ENCODE measurements around the gene RBSN. TPM values are rescaled to one million over a fixed set of nuclear protein-coding genes. Genes with fewer than 3 reads are reported as not detected.

The RBSN gene
- total RNA-seq, 1 donor from 2014 or later, result 29.0 TPM

GRCh38 chr3:15042936-15043335 lies 56.0 kb downstream of the RBSN start:
- TF ChIP-seq CTCF (IDR thresholded peaks at IDR 0.05), result no peak
- POLR2A ChIA-PET, result no interaction called here
- H3K36me3 Mint-ChIP-seq (ENCODE audit: low read depth), result peaks cover 94% of the 10 kb centered on the region
- H3K9me3 Mint-ChIP-seq, result no peaks in the 10 kb centered on the region
- CTCF ChIA-PET, result no interaction called here
- H3K27ac Mint-ChIP-seq, result no peak overlapping the region
- DNase-seq, result no peak
- ATAC-seq (ENCODE audit: low read depth), result no peak
- H3K4me1 Mint-ChIP-seq, result peaks cover 5% of the 10 kb centered on the region
- intact Hi-C loops (cut with micrococcal nuclease), result no loop called here
- no peak overlapping the region for H3K4me3 Mint-ChIP-seq
- no peaks in the 10 kb centered on the region for H3K27me3 Mint-ChIP-seq

- ChIA-PET CTCF (no interaction called here), POLR2A (no interaction called here)
- peaks cover 95% of the 10 kb centered on the region for H3K36me3 Mint-ChIP-seq (ENCODE audit: low read depth)
- no peaks in the 10 kb centered on the region for H3K27me3 Mint-ChIP-seq
- DNase-seq (no peak), ATAC-seq (ENCODE audit: low read depth) (no peak)
- peaks cover 5% of the 10 kb centered on the region for H3K4me1 Mint-ChIP-seq
- TF ChIP-seq CTCF (IDR thresholded peaks at IDR 0.05), result no peak
- no peak overlapping the region for H3K4me3 Mint-ChIP-seq
- intact Hi-C loops (cut with micrococcal nuclease), result no loop called here
- no peaks in the 10 kb centered on the region for H3K9me3 Mint-ChIP-seq
- no peak overlapping the region for H3K27ac Mint-ChIP-seq
Measured at GRCh38 chr3:15041950-15042349, 57.0 kb downstream of the RBSN start.

- DNase-seq (no peak), ATAC-seq (ENCODE audit: low read depth) (no peak)
- Mint-ChIP-seq H3K4me3 (no peak overlapping the region), H3K4me1 (peaks cover 5% of the 10 kb centered on the region), H3K27ac (peak overlapping the region; percentile 18), H3K9me3 (no peaks in the 10 kb centered on the region), H3K36me3 (ENCODE audit: low read depth) (peaks cover 94% of the 10 kb centered on the region), H3K27me3 (no peaks in the 10 kb centered on the region)
- ChIA-PET CTCF (no interaction called here), POLR2A (no interaction called here)
- no peak for TF ChIP-seq CTCF (IDR thresholded peaks at IDR 0.05)
- intact Hi-C loops (cut with micrococcal nuclease), result no loop called here
Measured at GRCh38 chr3:15040844-15041243, 58.1 kb downstream of the RBSN start.

- no peaks in the 10 kb centered on the region for H3K27me3 Mint-ChIP-seq
- no peaks in the 10 kb centered on the region for H3K9me3 Mint-ChIP-seq
- no peak overlapping the region for H3K4me3 Mint-ChIP-seq
- ChIA-PET POLR2A (interaction anchor here (1.4 kb wide), 1 partner anchor 27 kb away, joined by 3 read pairs; the partner anchor contains the start of gene MRPS25), CTCF (no interaction called here)
- intact Hi-C loops (cut with micrococcal nuclease), result no loop called here
- H3K27ac Mint-ChIP-seq, result no peak overlapping the region
- no peak for ATAC-seq (ENCODE audit: low read depth)
- no peak for TF ChIP-seq CTCF (IDR thresholded peaks at IDR 0.05)
- DNase-seq, result no peak
- peaks cover 88% of the 10 kb centered on the region for H3K36me3 Mint-ChIP-seq (ENCODE audit: low read depth)
- H3K4me1 Mint-ChIP-seq, result no peaks in the 10 kb centered on the region
Measured at GRCh38 chr3:15038306-15038705, 60.6 kb downstream of the RBSN start.

- Mint-ChIP-seq H3K27me3 (no peaks in the 10 kb centered on the region), H3K4me1 (no peaks in the 10 kb centered on the region), H3K4me3 (no peak overlapping the region), H3K27ac (no peak overlapping the region), H3K36me3 (ENCODE audit: low read depth) (peaks cover 87% of the 10 kb centered on the region), H3K9me3 (no peaks in the 10 kb centered on the region)
- ATAC-seq (ENCODE audit: low read depth) (no peak), DNase-seq (no peak)
- intact Hi-C loops (cut with micrococcal nuclease), result no loop called here
- POLR2A ChIA-PET, result interaction anchor here (0.6 kb wide), 1 partner anchor 93 kb away, joined by 7 read pairs; no protein-coding TSS in a partner anchor
- TF ChIP-seq CTCF (IDR thresholded peaks at IDR 0.05), result no peak
- CTCF ChIA-PET, result no interaction called here
Measured at GRCh38 chr3:15033103-15033502, 65.8 kb downstream of the RBSN start.

Measured in activated B cell treated with CpG ODN at 0.5 μM for 24 hours (primary cell).